Superior temporal gyrus (tissue), 1 donor: Measurements from ENCODE around the gene LIPT1.
"Not testable (repeated sequence)": the region's sequence is repeated elsewhere in the genome, so short reads cannot be mapped to it uniquely, and the experiment has no call there.

ENCODE experiments used
- DNase-seq: peaks from one replicate; pipeline ENCODE4 v3.0.0-alpha.2; 2016; ENCODE audit errors: extremely low spot score

Gene LIPT1

GRCh38 chr2:99154643-99155536, at the start of gene LIPT1, which contains the start of gene TSGA10:
Gene LIPT1, plus strand, starts transcription at chr2:99154967. Its CDS starts 6,991 bp downstream, at chr2:99161958.
Gene TSGA10, minus strand, starts transcription at chr2:99154942. Its CDS starts 45,503 bp downstream, at chr2:99109439.
- DNase-seq, result peak; percentile 91

GRCh38 chr2:99106913-99107312, 47.9 kb upstream of the LIPT1 start:
- DNase-seq, result no peak

GRCh38 chr2:99111236-99111635, 43.5 kb upstream of the LIPT1 start:
- no peak for DNase-seq

- no peak for DNase-seq
These were observed 42.8 kb upstream of the LIPT1 start for GRCh38 chr2:99111945-99112344.

GRCh38 chr2:99112617-99113016, 42.1 kb upstream of the LIPT1 start:
- peak; percentile 50 for DNase-seq

- no peak for DNase-seq
These were observed 26.8 kb upstream of the LIPT1 start for GRCh38 chr2:99127981-99128380.

- DNase-seq, result not testable (repeated sequence)
These were observed 19.7 kb upstream of the LIPT1 start for GRCh38 chr2:99135044-99135556.

- no peak for DNase-seq
These were observed 15.8 kb upstream of the LIPT1 start for GRCh38 chr2:99139003-99139402.

GRCh38 chr2:99140056-99140859, 14.5 kb upstream of the LIPT1 start:
- DNase-seq, result peak; percentile 62

- DNase-seq, result no peak
These were observed 14.0 kb upstream of the LIPT1 start for GRCh38 chr2:99140860-99141109.

- DNase-seq, result peak; percentile 89
These were observed 13.4 kb upstream of the LIPT1 start, which contains the start of gene C2orf15 for GRCh38 chr2:99141110-99142108. Gene C2orf15, plus strand, starts transcription at chr2:99141707. Its CDS starts 8,852 bp downstream, at chr2:99150559.

GRCh38 chr2:99150706-99151105, 4.1 kb upstream of the LIPT1 start:
- DNase-seq, result peak; percentile 2

- no peak for DNase-seq
These were observed 2.4 kb upstream of the LIPT1 start for GRCh38 chr2:99152199-99152895.

- DNase-seq, result peak; percentile 59
These were observed 704 bp upstream of the LIPT1 start for GRCh38 chr2:99153921-99154604.

- no peak for DNase-seq
These were observed 2.1 kb downstream of the LIPT1 start for GRCh38 chr2:99156891-99157290.

- no peak for DNase-seq
These were observed 3.8 kb downstream of the LIPT1 start for GRCh38 chr2:99158599-99158998.

GRCh38 chr2:99159594-99159993, 4.8 kb downstream of the LIPT1 start:
- DNase-seq, result no peak

- DNase-seq, result no peak
These were observed 11.5 kb downstream of the LIPT1 start for GRCh38 chr2:99166218-99166617.

GRCh38 chr2:99169534-99169933, 14.8 kb downstream of the LIPT1 start:
- DNase-seq, result no peak
